ENCODE measurements around the gene RAB2B. TPM values are rescaled to one million over a fixed set of nuclear protein-coding genes. Genes with fewer than 3 reads are reported as not detected.
A peak's percentile ranks its signal among the peaks of the same experiment; 100 is the strongest.

Gene RAB2B
- polyA plus RNA-seq (2013, experiment 1 of 2), result 24.9 TPM
- 26.8 TPM for polyA plus RNA-seq (2013, experiment 2 of 2)

DNA sequence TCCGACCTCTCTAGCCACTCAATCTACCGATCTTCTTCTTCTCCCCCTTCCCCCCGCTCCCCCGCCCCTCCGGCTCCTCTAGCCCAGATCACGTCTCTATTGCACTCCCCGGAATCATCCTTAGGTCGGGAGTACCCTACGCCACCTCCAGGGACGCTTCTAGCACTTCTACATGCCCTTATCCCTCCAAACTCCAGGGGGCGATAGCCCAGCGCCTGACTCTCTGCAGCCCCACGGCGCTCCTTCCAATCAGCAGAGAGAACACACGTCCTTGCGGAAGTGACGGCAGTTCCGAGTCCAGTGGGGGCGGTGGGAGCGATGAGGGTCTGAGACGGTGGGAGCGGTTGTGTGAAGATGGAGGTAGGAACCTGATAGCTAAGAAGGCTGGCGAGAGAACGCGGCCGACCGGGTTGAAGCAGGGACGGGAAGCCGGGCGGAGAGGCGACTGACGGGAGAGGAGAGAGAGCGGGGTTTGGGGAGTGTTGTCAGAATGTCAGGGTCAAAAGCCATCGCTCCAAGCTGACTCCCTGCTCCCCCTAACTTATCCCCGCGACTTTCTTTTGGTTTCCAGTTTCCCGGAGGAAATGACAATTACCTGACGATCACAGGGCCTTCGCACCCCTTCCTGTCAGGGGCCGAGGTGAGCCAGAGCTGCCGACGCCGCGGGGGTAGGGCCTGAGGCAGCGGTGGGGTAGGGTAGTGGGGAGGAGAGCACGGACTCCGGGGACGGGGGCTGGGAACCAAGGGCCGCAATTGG, at the start of gene RAB2B, which contains the start of gene TOX4:
RAB2B (minus strand) TSS at position 35 of the 757 bp plus-strand sequence. CDS start 87 bp downstream, outside the sequence.
TOX4 (plus strand) TSS at position 271 of the 757 bp plus-strand sequence; CDS start at position 355, 84 bp downstream.
- peaks cover 13% of the 10 kb centered on the region for H3K36me3 ChIP-seq (ENCODE audit: control insufficient read depth, insufficient read depth, low read length)
- 0 to 1% methylated on average over 22 to 42 of the region's 49 CpGs for WGBS, 2 experiments (ENCODE audit: insufficient coverage in 2 of 2)

GRCh38 chr14:21525962-21526671, 49.4 kb upstream of the RAB2B start, which contains the start of gene SALL2:
Gene SALL2 (minus strand): TSS chr14:21526346. CDS start chr14:21526127, 219 bp downstream.
- WGBS, 2 experiments (ENCODE audit: insufficient coverage in 2 of 2), result 0 to 2% methylated on average over 18 to 22 of the region's 43 CpGs
- Histone ChIP-seq H3K4me3 (ENCODE audit: extremely low read depth, insufficient read depth, low read length, poor library complexity, severe bottlenecking) (peak within 1 kb of the TSS; percentile 71), H3K4me1 (ENCODE audit: control insufficient read depth, insufficient read depth, low read length, poor library complexity, severe bottlenecking) (peaks cover 16% of the 10 kb centered on the region), H3K27ac (ENCODE audit: low read depth, low read length, severe bottlenecking) (peak within 1 kb of the TSS; percentile 77), H3K36me3 (ENCODE audit: control insufficient read depth, insufficient read depth, low read length) (peaks cover 32% of the 10 kb centered on the region), H3K9me3 (ENCODE audit: control insufficient read depth, low read length) (no peaks in the 10 kb centered on the region)

More for the DNA sequence above, at the start of gene RAB2B, which contains the start of gene TOX4:
- H3K9me3 ChIP-seq (ENCODE audit: control insufficient read depth, low read length), result no peaks in the 10 kb centered on the region
- H3K27ac ChIP-seq (ENCODE audit: low read depth, low read length, severe bottlenecking), result peak within 1 kb of the TSS; percentile 68
- peak within 1 kb of the TSS; percentile 88 for H3K4me3 ChIP-seq (ENCODE audit: extremely low read depth, insufficient read depth, low read length, poor library complexity, severe bottlenecking)
- no peaks in the 10 kb centered on the region for H3K4me1 ChIP-seq (ENCODE audit: control insufficient read depth, insufficient read depth, low read length, poor library complexity, severe bottlenecking)

GRCh38 chr14:21525571-21525961, 48.8 kb upstream of the RAB2B start:
- H3K4me3 ChIP-seq (ENCODE audit: extremely low read depth, insufficient read depth, low read length, poor library complexity, severe bottlenecking), result peak overlapping the region; percentile 71
- WGBS, 2 experiments (ENCODE audit: insufficient coverage in 2 of 2), result 15 to 42% methylated on average over 3 to 5 of the region's 12 CpGs
- H3K9me3 ChIP-seq (ENCODE audit: control insufficient read depth, low read length), result no peaks in the 10 kb centered on the region
- H3K27ac ChIP-seq (ENCODE audit: low read depth, low read length, severe bottlenecking), result peak overlapping the region; percentile 77
- H3K4me1 ChIP-seq (ENCODE audit: control insufficient read depth, insufficient read depth, low read length, poor library complexity, severe bottlenecking), result peaks cover 16% of the 10 kb centered on the region
- H3K36me3 ChIP-seq (ENCODE audit: control insufficient read depth, insufficient read depth, low read length), result peaks cover 32% of the 10 kb centered on the region

DNA sequence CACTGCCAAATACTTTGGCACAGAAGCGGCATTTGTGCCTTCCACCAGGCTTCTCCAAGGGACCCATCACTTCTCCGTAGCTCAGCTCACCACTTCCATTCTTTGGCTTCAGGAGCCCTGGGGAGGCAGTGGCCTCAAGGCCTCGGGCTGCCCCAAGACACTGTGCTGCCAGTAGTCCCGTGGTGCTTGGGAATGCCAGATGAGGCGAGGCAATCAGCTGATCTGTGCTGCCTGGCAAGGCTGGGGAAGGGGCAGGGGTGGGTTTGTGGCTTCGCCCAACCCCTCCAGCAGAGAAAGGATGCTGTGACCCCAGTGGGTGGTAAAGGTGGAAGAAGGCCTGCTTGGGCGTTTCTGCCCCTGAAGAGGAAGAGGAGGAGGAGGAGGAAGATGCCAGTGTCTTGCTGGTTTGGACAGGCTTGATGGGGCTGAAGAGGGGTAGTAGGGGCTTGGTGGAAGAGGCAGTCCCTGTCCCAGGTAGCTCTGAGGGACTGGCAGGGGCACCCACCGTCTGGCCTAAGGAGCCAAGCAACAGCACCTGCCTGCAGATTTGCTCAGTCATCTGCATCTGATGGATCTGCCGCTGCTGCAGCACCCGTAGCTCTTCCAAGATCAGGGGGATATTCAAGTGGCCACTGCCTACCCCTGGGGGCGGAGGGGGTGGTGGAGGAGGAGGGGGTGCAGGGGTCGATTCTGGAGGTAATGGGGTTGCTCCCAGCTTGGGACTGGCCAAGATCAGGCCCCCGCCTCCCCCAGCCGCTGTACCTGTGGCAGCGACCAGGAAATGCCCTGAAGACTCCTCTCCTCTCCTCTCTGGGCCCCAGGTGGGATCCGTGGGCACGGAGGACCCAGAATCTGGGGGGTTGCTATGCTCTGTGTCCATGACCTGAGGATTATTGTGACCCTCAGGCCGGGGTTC, 48.1 kb upstream of the RAB2B start:
- Histone ChIP-seq H3K4me3 (ENCODE audit: extremely low read depth, insufficient read depth, low read length, poor library complexity, severe bottlenecking) (peak overlapping the region; percentile 71), H3K27ac (ENCODE audit: low read depth, low read length, severe bottlenecking) (no peak overlapping the region), H3K4me1 (ENCODE audit: control insufficient read depth, insufficient read depth, low read length, poor library complexity, severe bottlenecking) (peaks cover 16% of the 10 kb centered on the region), H3K36me3 (ENCODE audit: control insufficient read depth, insufficient read depth, low read length) (peaks cover 32% of the 10 kb centered on the region), H3K9me3 (ENCODE audit: control insufficient read depth, low read length) (no peaks in the 10 kb centered on the region)
- WGBS, 2 experiments (ENCODE audit: insufficient coverage in 2 of 2), result 76 to 91% methylated on average over 6 to 11 of the region's 18 CpGs

DNA sequence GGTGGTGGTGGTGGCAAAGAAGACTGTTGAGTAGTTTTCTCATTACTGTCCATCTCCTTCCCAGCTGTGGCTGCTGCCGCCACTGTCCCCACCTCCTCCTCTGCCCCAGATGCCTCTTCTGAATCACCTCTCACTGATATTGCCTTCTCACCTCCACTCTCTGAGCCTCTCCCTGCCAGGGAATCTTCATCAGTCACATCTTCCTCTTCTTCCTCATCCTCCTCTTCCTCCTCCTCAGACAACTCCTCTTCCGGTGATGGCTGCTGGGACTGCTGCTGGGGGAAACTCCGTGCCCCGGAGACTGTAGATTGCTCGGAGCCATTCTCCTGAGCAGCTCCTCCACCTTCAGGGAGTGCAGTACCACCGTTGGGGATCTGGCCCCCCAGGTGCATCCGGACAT, 46.4 kb upstream of the RAB2B start:
- 90 to 96% methylated on average over 5 of the region's 7 CpGs for WGBS, 2 experiments (ENCODE audit: insufficient coverage in 2 of 2)
- H3K27ac ChIP-seq (ENCODE audit: low read depth, low read length, severe bottlenecking), result no peak overlapping the region
- H3K4me1 ChIP-seq (ENCODE audit: control insufficient read depth, insufficient read depth, low read length, poor library complexity, severe bottlenecking), result peaks cover 11% of the 10 kb centered on the region
- no peaks in the 10 kb centered on the region for H3K9me3 ChIP-seq (ENCODE audit: control insufficient read depth, low read length)
- peaks cover 32% of the 10 kb centered on the region for H3K36me3 ChIP-seq (ENCODE audit: control insufficient read depth, insufficient read depth, low read length)
- H3K4me3 ChIP-seq (ENCODE audit: extremely low read depth, insufficient read depth, low read length, poor library complexity, severe bottlenecking), result no peak overlapping the region

DNA sequence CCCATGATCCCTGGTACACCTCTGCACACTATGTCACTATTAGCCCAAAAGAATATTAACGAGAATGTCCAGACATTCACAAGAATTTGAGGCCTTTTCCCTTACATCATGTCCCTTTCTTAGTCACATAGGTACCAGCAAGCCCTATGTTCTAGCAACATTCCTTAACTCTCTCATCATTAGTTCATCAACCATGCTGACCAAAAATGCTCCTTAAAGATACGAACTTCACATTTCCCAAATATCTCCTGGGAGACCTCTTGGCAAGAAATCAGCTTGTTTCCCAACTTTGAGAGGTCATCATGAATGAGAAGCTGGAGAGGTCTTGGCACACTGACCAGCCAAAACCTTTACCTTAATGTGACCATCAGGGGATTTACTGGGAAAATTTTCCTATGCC, 44.7 kb upstream of the RAB2B start:
- Histone ChIP-seq H3K36me3 (ENCODE audit: control insufficient read depth, insufficient read depth, low read length) (peaks cover 32% of the 10 kb centered on the region), H3K4me1 (ENCODE audit: control insufficient read depth, insufficient read depth, low read length, poor library complexity, severe bottlenecking) (peaks cover 3% of the 10 kb centered on the region), H3K27ac (ENCODE audit: low read depth, low read length, severe bottlenecking) (no peak overlapping the region), H3K4me3 (ENCODE audit: extremely low read depth, insufficient read depth, low read length, poor library complexity, severe bottlenecking) (no peak overlapping the region), H3K9me3 (ENCODE audit: control insufficient read depth, low read length) (no peaks in the 10 kb centered on the region)
- 82 to 92% methylated on average over 1 to 2 of the region's 2 CpGs for WGBS, 2 experiments (ENCODE audit: insufficient coverage in 2 of 2)

GRCh38 chr14:21520767-21521166, 44.0 kb upstream of the RAB2B start:
- Histone ChIP-seq H3K4me3 (ENCODE audit: extremely low read depth, insufficient read depth, low read length, poor library complexity, severe bottlenecking) (no peak overlapping the region), H3K36me3 (ENCODE audit: control insufficient read depth, insufficient read depth, low read length) (peaks cover 32% of the 10 kb centered on the region), H3K4me1 (ENCODE audit: control insufficient read depth, insufficient read depth, low read length, poor library complexity, severe bottlenecking) (peaks cover 3% of the 10 kb centered on the region), H3K27ac (ENCODE audit: low read depth, low read length, severe bottlenecking) (no peak overlapping the region), H3K9me3 (ENCODE audit: control insufficient read depth, low read length) (no peaks in the 10 kb centered on the region)
- WGBS, 2 experiments (ENCODE audit: insufficient coverage in 2 of 2), result 100% methylated on average over 1 of the region's 1 CpG

DNA sequence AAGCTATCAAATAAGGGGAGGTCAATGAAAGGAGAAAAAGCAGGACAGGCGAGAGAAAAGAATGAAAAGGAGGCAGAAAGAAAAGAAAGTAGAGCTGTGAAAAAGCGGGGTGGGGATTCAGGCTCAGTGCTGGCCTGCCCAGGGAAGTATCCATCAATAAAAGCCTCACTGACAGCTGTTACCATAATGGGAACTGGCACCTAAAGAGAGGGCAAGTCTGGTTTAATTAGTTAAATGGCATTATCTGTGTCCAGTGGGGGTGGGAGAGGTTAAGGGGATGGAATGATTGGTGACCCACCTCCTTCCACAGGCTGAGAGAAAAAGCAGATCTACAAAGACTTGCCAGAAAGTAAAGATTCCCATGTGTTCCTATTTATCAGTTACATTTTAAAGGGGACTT, 42.0 kb upstream of the RAB2B start:
- Histone ChIP-seq H3K27ac (ENCODE audit: low read depth, low read length, severe bottlenecking) (no peak overlapping the region), H3K36me3 (ENCODE audit: control insufficient read depth, insufficient read depth, low read length) (peaks cover 15% of the 10 kb centered on the region), H3K9me3 (ENCODE audit: control insufficient read depth, low read length) (no peaks in the 10 kb centered on the region), H3K4me3 (ENCODE audit: extremely low read depth, insufficient read depth, low read length, poor library complexity, severe bottlenecking) (no peak overlapping the region), H3K4me1 (ENCODE audit: control insufficient read depth, insufficient read depth, low read length, poor library complexity, severe bottlenecking) (no peaks in the 10 kb centered on the region)
- WGBS, 2 experiments (ENCODE audit: insufficient coverage in 2 of 2), result 83 to 93% methylated on average over 2 of the region's 2 CpGs

- WGBS, 2 experiments (ENCODE audit: insufficient coverage in 2 of 2), result 88% methylated on average over 1 of the region's 1 CpG; no CpG with 5 or more reads in 1 of the 2 experiments
- H3K4me1 ChIP-seq (ENCODE audit: control insufficient read depth, insufficient read depth, low read length, poor library complexity, severe bottlenecking), result peaks cover 7% of the 10 kb centered on the region
- H3K9me3 ChIP-seq (ENCODE audit: control insufficient read depth, low read length), result peaks cover 3% of the 10 kb centered on the region
- peaks cover 2% of the 10 kb centered on the region for H3K36me3 ChIP-seq (ENCODE audit: control insufficient read depth, insufficient read depth, low read length)
- no peak overlapping the region for H3K27ac ChIP-seq (ENCODE audit: low read depth, low read length, severe bottlenecking)
- no peak overlapping the region for H3K4me3 ChIP-seq (ENCODE audit: extremely low read depth, insufficient read depth, low read length, poor library complexity, severe bottlenecking)
Observed at GRCh38 chr14:21514341-21514740, 37.6 kb upstream of the RAB2B start.
